Tibial nerve (tissue), 4 donors: Measurements from ENCODE around the gene UBE2Z. TPM values are rescaled to one million over a fixed set of nuclear protein-coding genes. Genes with fewer than 3 reads are reported as not detected.

ENCODE experiments used
- DNase-seq, 2 donors: peaks; one replicate each; pipeline ENCODE4 v3.0.0-alpha.2; 2019; ENCODE audit warnings: low spot score in 2 of 2
- H3K27ac ChIP-seq, 4 donors: fragments of 200-600 bp; sonication (generic) in 3 of 4; one replicate each; pipeline ENCODE4 v1.5.1; 2017 to 2019; ENCODE audit warnings: mild to moderate bottlenecking in 1 of 4
- H3K27me3 ChIP-seq, 2 donors: fragments of 200-600 bp; sonication (generic) in 1 of 2; one replicate each; pipeline versions ENCODE4 v1.5.1 to v1.6.0; 2017 to 2019
- H3K36me3 ChIP-seq, 3 donors: fragments of 200-600 bp; sonication (generic); one replicate each; pipeline ENCODE4 v1.5.1; 2018 to 2019
- H3K4me1 ChIP-seq, 4 donors: fragments of 200-600 bp; sonication (generic) in 3 of 4; one replicate each; pipeline ENCODE4 v1.5.1; 2017 to 2019
- H3K4me3 ChIP-seq, 4 donors: fragments of 200-600 bp; sonication (generic) in 3 of 4; one replicate each; pipeline ENCODE4 v1.5.1; 2017 to 2019; ENCODE audit warnings: mild to moderate bottlenecking in 1 of 4, moderate library complexity in 1 of 4
- H3K9me3 ChIP-seq, 4 donors: fragments of 200-600 bp; sonication (generic) in 3 of 4; one replicate each; pipeline ENCODE4 v1.5.1; 2017 to 2019
- CTCF ChIP-seq, 5 experiments: fragments of 200-600 bp in 3 of 5; fragments of 450-650 bp in 2 of 5; sonication (generic) in 3 of 5; IDR thresholded peaks; one replicate each; pipeline ENCODE4 v1.5.1; 2016 to 2019; ENCODE audit warnings: antibody characterized with exemption in 5 of 5, mild to moderate bottlenecking in 3 of 5, moderate library complexity in 2 of 5
- EP300 ChIP-seq, 2 donors: sonication (generic); formaldehyde crosslinking; IDR thresholded peaks; one replicate each; pipeline ENCODE4 v1.6.1; 2017; ENCODE audit warnings: antibody characterized with exemption in 2 of 2, mild to moderate bottlenecking in 1 of 2
- POLR2A ChIP-seq, 2 donors: fragments of 450-650 bp; IDR thresholded peaks; one replicate each; pipeline ENCODE4 v1.6.1; 2017; ENCODE audit warnings: antibody characterized with exemption in 2 of 2, mild to moderate bottlenecking in 2 of 2, moderate library complexity in 2 of 2
- WGBS, 2 donors: methylation state at CpG; one replicate each; pipeline ENCODE4 v1.1.5; 2018; 5-methylcytosine and 5-hydroxymethylcytosine counted together
- total RNA-seq, 4 donors: library from RNA; depleted of rRNA; stranded (reverse); fragments of >200 nt; gene quantifications; one replicate each; pipeline ENCODE4 v1.1.0, GENCODE V29; 2016

The UBE2Z gene
- total RNA-seq, 4 donors from 2014 or later: 51.0 to 63.8 (median 56.8) TPM

- Histone ChIP-seq H3K27ac (no peak overlapping the region), H3K4me1 (no peaks in the 10 kb centered on the region), H3K4me3 (no peak overlapping the region), H3K9me3 (no peaks in the 10 kb centered on the region), H3K27me3 (peaks cover 0 to 61% of the 10 kb centered on the region in 2 donors), H3K36me3 (no peaks in the 10 kb centered on the region)
- TF ChIP-seq CTCF (IDR thresholded peaks at IDR 0.05): no peak
- no peak for TF ChIP-seq EP300 (IDR thresholded peaks at IDR 0.05)
- no peak for DNase-seq
- WGBS, 2 donors: 25 to 31% methylated on average over 10 of the region's 10 CpGs
Measured at GRCh38 chr17:48961516-48962233, 53.5 kb downstream of the UBE2Z start.

- Histone ChIP-seq H3K4me3 (no peak overlapping the region), H3K36me3 (no peaks in the 10 kb centered on the region), H3K27me3 (peaks cover 0 to 79% of the 10 kb centered on the region in 2 donors), H3K9me3 (no peaks in the 10 kb centered on the region), H3K27ac (no peak overlapping the region), H3K4me1 (peaks cover 0 to 3% (median 0%) of the 10 kb centered on the region in 4 donors)
- WGBS, 2 donors: 33 to 36% methylated on average over 4 of the region's 4 CpGs
- no peak for TF ChIP-seq CTCF (IDR thresholded peaks at IDR 0.05)
- no peak for TF ChIP-seq EP300 (IDR thresholded peaks at IDR 0.05)
- no peak for TF ChIP-seq POLR2A (IDR thresholded peaks at IDR 0.05)
- no peak for DNase-seq
Measured at GRCh38 chr17:48970224-48970623, 62.0 kb downstream of the UBE2Z start.

- TF ChIP-seq CTCF (IDR thresholded peaks at IDR 0.05): no peak
- TF ChIP-seq POLR2A (IDR thresholded peaks at IDR 0.05): no peak
- TF ChIP-seq EP300 (IDR thresholded peaks at IDR 0.05): no peak
- 71 to 79% methylated on average over 12 of the region's 12 CpGs for WGBS, 2 donors
- Histone ChIP-seq H3K9me3 (no peaks in the 10 kb centered on the region), H3K27ac (no peak overlapping the region), H3K27me3 (peaks cover 0 to 80% of the 10 kb centered on the region in 2 donors), H3K4me1 (peaks cover 0 to 3% (median 0%) of the 10 kb centered on the region in 4 donors), H3K36me3 (no peaks in the 10 kb centered on the region), H3K4me3 (no peak overlapping the region)
- DNase-seq: no peak
Measured at GRCh38 chr17:48970865-48971687, 62.9 kb downstream of the UBE2Z start.

GRCh38 chr17:48972749-48973097 is 64.5 kb downstream of the UBE2Z start:
- Histone ChIP-seq H3K27ac (no peak overlapping the region), H3K27me3 (peaks cover 0 to 83% of the 10 kb centered on the region in 2 donors), H3K36me3 (no peaks in the 10 kb centered on the region), H3K9me3 (no peaks in the 10 kb centered on the region), H3K4me3 (no peak overlapping the region), H3K4me1 (peaks cover 0 to 3% (median 0%) of the 10 kb centered on the region in 4 donors)
- DNase-seq: no peak
- TF ChIP-seq CTCF (IDR thresholded peaks at IDR 0.05) (no peak), POLR2A (IDR thresholded peaks at IDR 0.05) (no peak), EP300 (IDR thresholded peaks at IDR 0.05) (no peak)
- 65 to 80% methylated on average over 7 of the region's 7 CpGs for WGBS, 2 donors

GRCh38 chr17:48973806-48974205 is 65.6 kb downstream of the UBE2Z start:
- WGBS, 2 donors: 38 to 47% methylated on average over 3 of the region's 3 CpGs
- peaks cover 0 to 74% of the 10 kb centered on the region in 2 donors for H3K27me3 ChIP-seq
- TF ChIP-seq EP300 (IDR thresholded peaks at IDR 0.05): no peak
- no peak for TF ChIP-seq POLR2A (IDR thresholded peaks at IDR 0.05)
- TF ChIP-seq CTCF (IDR thresholded peaks at IDR 0.05): no peak
- no peak overlapping the region for H3K4me3 ChIP-seq
- H3K27ac ChIP-seq: no peak overlapping the region
- DNase-seq: no peak
- no peaks in the 10 kb centered on the region for H3K36me3 ChIP-seq
- no peaks in the 10 kb centered on the region for H3K9me3 ChIP-seq
- H3K4me1 ChIP-seq: peaks cover 0 to 3% (median 0%) of the 10 kb centered on the region in 4 donors
